GM12878 (cell line): ENCODE measurements around the gene ASTN1. TPM values are rescaled to one million over a fixed set of nuclear protein-coding genes. Genes with fewer than 3 reads are reported as not detected.

Source experiments
- ATAC-seq: fragments of 200-7000 bp; cut with Tn5 transposase; 3 replicates; pipeline ENCODE4 v1.9.1; 2020; ENCODE audit warnings: mild to moderate bottlenecking, moderate library complexity
- BruUV-seq: library from RNA; stranded (reverse); fragments of 400-500 nt; replicated peaks from 2 replicates; lab custom pipeline; 2021; lab: Mats Ljungman, UMichigan
- CTCF ChIA-PET: fragments of 300-600 bp; sonication (Branson Sonifier 250); formaldehyde crosslinking; extraction: SDS; loops from one replicate; lab custom pipeline; 2021; ENCODE audit warnings: inconsistent platforms; lab: Yijun Ruan, JAX
- POLR2A ChIA-PET: fragments of 350-600 bp; formaldehyde crosslinking; extraction: SDS; loops from one replicate; lab custom pipeline; 2021; ENCODE audit warnings: inconsistent platforms; lab: Charles Lee
- RAD21 ChIA-PET: fragments of 300-600 bp; sonication (Branson Sonifier 250); formaldehyde crosslinking; loops from one replicate; lab custom pipeline; 2023; ENCODE audit warnings: antibody characterized with exemption; ENCODE audit not compliant: unreplicated experiment; lab: Charles Lee
- SMC1A ChIA-PET: fragments of 300-600 bp; sonication (Branson Sonifier 250); formaldehyde crosslinking; loops from one replicate; lab custom pipeline; 2023; ENCODE audit not compliant: unreplicated experiment, uncharacterized antibody; lab: Charles Lee
- DNase-seq: peaks from one replicate; pipeline ENCODE4 v3.0.0-alpha.2; 2011; ENCODE audit warnings: low read depth, low spot score
- FAIRE-seq: peaks from 3 replicates; lab custom pipeline; 2011; peaks lifted over from hg19 to GRCh38; lab: Jason Lieb, UNC
- H2AFZ ChIP-seq: 2 replicates; pipeline ENCODE4 v1.6.0; 2011; ENCODE audit warnings: low read depth, low read length, control low read depth; ENCODE audit not compliant: control insufficient read depth
- H3K27ac ChIP-seq: 2 replicates; pipeline ENCODE4 v1.5.1; 2011; ENCODE audit warnings: control low read depth; ENCODE audit not compliant: control insufficient read depth, insufficient read depth
- H3K27me3 ChIP-seq, 2 experiments: replicated peaks in 1 of 2; 2 replicates each; pipeline versions ENCODE4 v1.6.0 to v1.6.1; 2011; ENCODE audit warnings: low read length in 1 of 2; ENCODE audit not compliant: control insufficient read depth in 2 of 2, insufficient read depth in 2 of 2
- H3K36me3 ChIP-seq, 2 experiments: 2 replicates each; pipeline ENCODE4 v1.5.1; 2011; ENCODE audit warnings: low read length in 1 of 2; ENCODE audit not compliant: control insufficient read depth in 2 of 2, insufficient read depth in 2 of 2
- H3K4me1 ChIP-seq: 2 replicates; pipeline ENCODE4 v1.6.1; 2011; ENCODE audit warnings: mild to moderate bottlenecking, low read length, moderate library complexity, mixed read lengths; ENCODE audit not compliant: control insufficient read depth, insufficient read depth
- H3K4me2 ChIP-seq: 2 replicates; pipeline ENCODE4 v1.6.0; 2011; ENCODE audit warnings: control low read depth; ENCODE audit not compliant: control insufficient read depth, insufficient read depth
- H3K4me3 ChIP-seq: fragments of 200-600 bp; sonication (generic); 2 replicates; pipeline ENCODE4 v1.5.1; 2016
- H3K79me2 ChIP-seq: 2 replicates; pipeline ENCODE4 v1.6.0; 2011; ENCODE audit warnings: low read length; ENCODE audit not compliant: control insufficient read depth, insufficient read depth
- H3K9ac ChIP-seq: 2 replicates; pipeline ENCODE4 v1.8.0; 2011; ENCODE audit warnings: low read length, control low read depth, mixed read lengths; ENCODE audit not compliant: control insufficient read depth, insufficient read depth
- H3K9me3 ChIP-seq: replicated peaks from 3 replicates; pipeline ENCODE4 v1.5.1; 2011; ENCODE audit warnings: mild to moderate bottlenecking, low read length; ENCODE audit not compliant: control insufficient read depth, insufficient read depth
- H4K20me1 ChIP-seq: 2 replicates; pipeline ENCODE4 v1.6.0; 2011; ENCODE audit not compliant: control insufficient read depth, insufficient read depth
- BMI1 ChIP-seq: fragments of 450-650 bp; IDR thresholded peaks from 2 replicates; pipeline ENCODE4 v1.6.1; 2016; ENCODE audit warnings: mild to moderate bottlenecking, moderate library complexity, borderline replicate concordance
- CBFB ChIP-seq: IDR thresholded peaks from 2 replicates; pipeline ENCODE4 v1.6.1; 2016; ENCODE audit warnings: antibody characterized with exemption, low read depth
- CHD1 ChIP-seq: IDR thresholded peaks from 2 replicates; pipeline ENCODE4 v1.6.1; 2012; ENCODE audit warnings: low read depth, low read length, improper control_type of control experiment
- CREB1 ChIP-seq: IDR thresholded peaks from 2 replicates; pipeline ENCODE4 v1.6.1; 2012; ENCODE audit warnings: low read depth, mild to moderate bottlenecking, inconsistent platforms
- EED ChIP-seq: sonication (generic); IDR thresholded peaks from 2 replicates; pipeline ENCODE4 v1.6.1; 2016; ENCODE audit warnings: antibody characterized with exemption, low read depth
- FOXK2 ChIP-seq: fragments of 450-650 bp; IDR thresholded peaks from 2 replicates; pipeline ENCODE4 v1.6.1; 2017; ENCODE audit warnings: mild to moderate bottlenecking, moderate library complexity
- HDAC2 ChIP-seq: fragments of 200-600 bp; sonication (generic); IDR thresholded peaks from 2 replicates; pipeline ENCODE4 v1.6.1; 2017
- IKZF1 ChIP-seq: fragments of 450-650 bp; conservative IDR thresholded peaks from 2 replicates; pipeline ENCODE4 v1.6.1; 2017; ENCODE audit warnings: antibody characterized with exemption, mild to moderate bottlenecking
- IKZF2 ChIP-seq, 2 experiments: fragments of 450-650 bp; IDR thresholded peaks; 2 replicates each; pipeline ENCODE4 v1.6.1; 2017; ENCODE audit warnings: mild to moderate bottlenecking in 2 of 2, moderate library complexity in 2 of 2
- MXI1 ChIP-seq: fragments of 150-350 bp; IDR thresholded peaks from 2 replicates; pipeline ENCODE4 v1.6.1; 2011; ENCODE audit warnings: low read depth, mild to moderate bottlenecking, inconsistent platforms, low read length, improper control_type of control experiment
- NFYB ChIP-seq: IDR thresholded peaks from 2 replicates; pipeline ENCODE4 v1.6.1; 2011; ENCODE audit warnings: low read depth, mild to moderate bottlenecking, low read length, improper control_type of control experiment, moderate library complexity; ENCODE audit not compliant: insufficient read depth
- PML ChIP-seq: IDR thresholded peaks from 2 replicates; pipeline ENCODE4 v1.6.1; 2012; ENCODE audit warnings: low read length, inconsistent platforms
- RAD51 ChIP-seq: fragments of 450-650 bp; IDR thresholded peaks from 2 replicates; pipeline ENCODE4 v1.6.1; 2016; ENCODE audit warnings: moderate library complexity, mild to moderate bottlenecking, inconsistent platforms
- RFX5 ChIP-seq: IDR thresholded peaks from 2 replicates; pipeline ENCODE4 v1.6.1; 2011; ENCODE audit warnings: low read depth, low read length, improper control_type of control experiment
- ZBED1 ChIP-seq: IDR thresholded peaks from 2 replicates; pipeline ENCODE4 v1.6.1; 2016; ENCODE audit warnings: borderline replicate concordance
- ZNF207 ChIP-seq: fragments of 450-650 bp; IDR thresholded peaks from 2 replicates; pipeline ENCODE4 v1.6.1; 2014; ENCODE audit warnings: antibody characterized with exemption, mild to moderate bottlenecking, borderline replicate concordance
- WGBS: methylation state at CpG from one replicate; pipeline ENCODE4 v1.1.6; 2016; ENCODE audit warnings: low lambda C conversion rate; ENCODE audit not compliant: insufficient replicate concordance, insufficient coverage; ENCODE audit errors: missing lambda C conversion rate; 5-methylcytosine and 5-hydroxymethylcytosine counted together
- in situ Hi-C: fragments of 300-500 bp; cut with MboI; formaldehyde crosslinking; loops from 9 replicates; pipeline ENCODE4 v1.14.3; 2018; ENCODE audit warnings: mixed read lengths
- intact Hi-C: fragments of 100-400 bp; cut with micrococcal nuclease; formaldehyde crosslinking; loops from one replicate; pipeline ENCODE4 v1.14.2; 2022; ENCODE audit not compliant: unreplicated experiment
- polyA plus RNA-seq, 11 experiments: library from polyadenylated mRNA; depleted of rRNA in 4 of 11; unstranded in 6 of 11; stranded (reverse) in 5 of 11; fragments of >200 nt; fragmentation: Nextera tagmentation in 4 of 11; fragmentation: Illumina TruSeq in 1 of 11; extraction: Ambion mirVana in 4 of 11; extraction: Trizol in 1 of 11; gene quantifications; 1 replicate in 1 of 11; 2 replicates in 10 of 11; pipeline versions ENCODE4 v1.2.1 to v1.2.3, GENCODE V29; 2011 to 2016; ENCODE audit warnings: inconsistent platforms in 2 of 11, missing spikeins in 2 of 11, low read depth in 1 of 11
- total RNA-seq, 4 experiments: library from RNA; depleted of rRNA in 3 of 4; stranded (reverse); fragments of >200 nt in 3 of 4; fragmentation: Illumina TruSeq in 1 of 4; extraction: Trizol in 1 of 4; gene quantifications; 2 replicates each; pipeline versions ENCODE4 v1.2.1 to v1.2.3, GENCODE V29; 2013 to 2021
- TF ChIP-seq, protein P1 (sequence below): IDR thresholded peaks from 2 replicates; pipeline ENCODE4 v1.6.1; 2012; ENCODE audit warnings: improper control_type of control experiment, low read depth, low read length; ENCODE audit not compliant: insufficient replicate concordance
- TF ChIP-seq, protein P2 (sequence below): fragments of 450-650 bp; formaldehyde crosslinking; IDR thresholded peaks from 2 replicates; pipeline ENCODE4 v1.5.0; 2022; ENCODE audit warnings: mild to moderate bottlenecking, missing genetic modification characterization

Gene ASTN1
- total and polyA plus RNA-seq, 10 of the 15 experiments (the other 5 are each of a cell fraction or from before 2014, with no cell fraction given) = 0.04 TPM; not detected in 9

DNA sequence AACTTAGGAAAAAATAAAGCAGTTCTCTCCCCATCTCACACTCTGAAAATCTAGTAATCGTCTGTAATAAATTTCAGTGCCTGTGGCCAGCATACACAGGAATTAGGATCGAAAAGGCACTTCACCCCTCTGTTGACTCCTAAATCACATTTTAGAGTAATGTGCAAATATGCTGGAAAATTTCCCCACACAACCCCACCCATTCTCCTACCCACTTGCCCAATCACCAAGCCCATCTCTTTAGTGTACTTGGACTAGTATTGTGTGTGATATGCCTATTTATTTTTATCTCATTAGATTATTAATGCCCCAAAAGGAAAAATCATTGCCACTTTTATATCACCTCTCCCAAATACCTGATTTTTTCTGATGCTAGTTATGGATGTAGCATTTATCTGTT, 323.3 kb downstream of the ASTN1 start:
- BruUV-seq = no TSS peak
- Histone ChIP-seq H4K20me1 (no peaks in the 10 kb centered on the region), H3K4me3 (no peak overlapping the region), H3K9me3 (no peaks in the 10 kb centered on the region), H3K27ac (no peak overlapping the region), H3K4me2 (no peak overlapping the region), H2AFZ (no peak overlapping the region), H3K27me3 (0 out of 4 replicates have a peak, but pooled peaks cover 0 to 2% of the 10 kb centered on the region in 2 experiments)
- in situ Hi-C loops = no loop called here
- CTCF ChIA-PET = interaction anchor here (1.2 kb wide), 1 partner anchor 469 kb away, joined by 3 read pairs; no protein-coding TSS in a partner anchor
- RAD21 ChIA-PET = no interaction called here
- WGBS = 5% methylated on average over 2 of the region's 2 CpGs
- no peak for FAIRE-seq
- SMC1A ChIA-PET = interaction anchor here (0.6 to 1.3 kb wide), 3 partner anchors 12 to 281 kb away, joined by 3 to 4 read pairs (median 3); no protein-coding TSS in a partner anchor
- no peak for ATAC-seq
- TF ChIP-seq NFYB (no peak), BMI1 (no peak), HDAC2 (no peak), FOXK2 (no peak), CBFB (no peak), IKZF1 (no peak), RFX5 (no peak), ZBED1 (no peak), CHD1 (no peak), EED (no peak), RAD51 (no peak), PML (no peak), MXI1 (no peak), ZNF207 (no peak), IKZF2 (IDR thresholded peaks at IDR 0.05) (no peak), CREB1 (no peak)
- TF ChIP-seq, protein P1, sequence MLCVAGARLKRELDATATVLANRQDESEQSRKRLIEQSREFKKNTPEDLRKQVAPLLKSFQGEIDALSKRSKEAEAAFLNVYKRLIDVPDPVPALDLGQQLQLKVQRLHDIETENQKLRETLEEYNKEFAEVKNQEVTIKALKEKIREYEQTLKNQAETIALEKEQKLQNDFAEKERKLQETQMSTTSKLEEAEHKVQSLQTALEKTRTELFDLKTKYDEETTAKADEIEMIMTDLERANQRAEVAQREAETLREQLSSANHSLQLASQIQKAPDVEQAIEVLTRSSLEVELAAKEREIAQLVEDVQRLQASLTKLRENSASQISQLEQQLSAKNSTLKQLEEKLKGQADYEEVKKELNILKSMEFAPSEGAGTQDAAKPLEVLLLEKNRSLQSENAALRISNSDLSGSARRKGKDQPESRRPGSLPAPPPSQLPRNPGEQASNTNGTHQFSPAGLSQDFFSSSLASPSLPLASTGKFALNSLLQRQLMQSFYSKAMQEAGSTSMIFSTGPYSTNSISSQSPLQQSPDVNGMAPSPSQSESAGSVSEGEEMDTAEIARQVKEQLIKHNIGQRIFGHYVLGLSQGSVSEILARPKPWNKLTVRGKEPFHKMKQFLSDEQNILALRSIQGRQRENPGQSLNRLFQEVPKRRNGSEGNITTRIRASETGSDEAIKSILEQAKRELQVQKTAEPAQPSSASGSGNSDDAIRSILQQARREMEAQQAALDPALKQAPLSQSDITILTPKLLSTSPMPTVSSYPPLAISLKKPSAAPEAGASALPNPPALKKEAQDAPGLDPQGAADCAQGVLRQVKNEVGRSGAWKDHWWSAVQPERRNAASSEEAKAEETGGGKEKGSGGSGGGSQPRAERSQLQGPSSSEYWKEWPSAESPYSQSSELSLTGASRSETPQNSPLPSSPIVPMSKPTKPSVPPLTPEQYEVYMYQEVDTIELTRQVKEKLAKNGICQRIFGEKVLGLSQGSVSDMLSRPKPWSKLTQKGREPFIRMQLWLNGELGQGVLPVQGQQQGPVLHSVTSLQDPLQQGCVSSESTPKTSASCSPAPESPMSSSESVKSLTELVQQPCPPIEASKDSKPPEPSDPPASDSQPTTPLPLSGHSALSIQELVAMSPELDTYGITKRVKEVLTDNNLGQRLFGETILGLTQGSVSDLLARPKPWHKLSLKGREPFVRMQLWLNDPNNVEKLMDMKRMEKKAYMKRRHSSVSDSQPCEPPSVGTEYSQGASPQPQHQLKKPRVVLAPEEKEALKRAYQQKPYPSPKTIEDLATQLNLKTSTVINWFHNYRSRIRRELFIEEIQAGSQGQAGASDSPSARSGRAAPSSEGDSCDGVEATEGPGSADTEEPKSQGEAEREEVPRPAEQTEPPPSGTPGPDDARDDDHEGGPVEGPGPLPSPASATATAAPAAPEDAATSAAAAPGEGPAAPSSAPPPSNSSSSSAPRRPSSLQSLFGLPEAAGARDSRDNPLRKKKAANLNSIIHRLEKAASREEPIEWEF = no peak
- TF ChIP-seq, protein P2, sequence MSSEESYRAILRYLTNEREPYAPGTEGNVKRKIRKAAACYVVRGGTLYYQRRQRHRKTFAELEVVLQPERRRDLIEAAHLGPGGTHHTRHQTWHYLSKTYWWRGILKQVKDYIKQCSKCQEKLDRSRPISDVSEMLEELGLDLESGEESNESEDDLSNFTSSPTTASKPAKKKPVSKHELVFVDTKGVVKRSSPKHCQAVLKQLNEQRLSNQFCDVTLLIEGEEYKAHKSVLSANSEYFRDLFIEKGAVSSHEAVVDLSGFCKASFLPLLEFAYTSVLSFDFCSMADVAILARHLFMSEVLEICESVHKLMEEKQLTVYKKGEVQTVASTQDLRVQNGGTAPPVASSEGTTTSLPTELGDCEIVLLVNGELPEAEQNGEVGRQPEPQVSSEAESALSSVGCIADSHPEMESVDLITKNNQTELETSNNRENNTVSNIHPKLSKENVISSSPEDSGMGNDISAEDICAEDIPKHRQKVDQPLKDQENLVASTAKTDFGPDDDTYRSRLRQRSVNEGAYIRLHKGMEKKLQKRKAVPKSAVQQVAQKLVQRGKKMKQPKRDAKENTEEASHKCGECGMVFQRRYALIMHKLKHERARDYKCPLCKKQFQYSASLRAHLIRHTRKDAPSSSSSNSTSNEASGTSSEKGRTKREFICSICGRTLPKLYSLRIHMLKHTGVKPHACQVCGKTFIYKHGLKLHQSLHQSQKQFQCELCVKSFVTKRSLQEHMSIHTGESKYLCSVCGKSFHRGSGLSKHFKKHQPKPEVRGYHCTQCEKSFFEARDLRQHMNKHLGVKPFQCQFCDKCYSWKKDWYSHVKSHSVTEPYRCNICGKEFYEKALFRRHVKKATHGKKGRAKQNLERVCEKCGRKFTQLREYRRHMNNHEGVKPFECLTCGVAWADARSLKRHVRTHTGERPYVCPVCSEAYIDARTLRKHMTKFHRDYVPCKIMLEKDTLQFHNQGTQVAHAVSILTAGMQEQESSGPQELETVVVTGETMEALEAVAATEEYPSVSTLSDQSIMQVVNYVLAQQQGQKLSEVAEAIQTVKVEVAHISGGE (CRISPR knock-in tag) = no peak
- TF ChIP-seq, all 136 proteins: peak for 0
- POLR2A ChIA-PET = no interaction called here
- H3K9ac ChIP-seq = no peak overlapping the region
- no peak for DNase-seq
- H3K4me1 ChIP-seq = no peaks in the 10 kb centered on the region
- intact Hi-C loops = no loop called here
- no peaks in the 10 kb centered on the region for H3K79me2 ChIP-seq
- H3K36me3 ChIP-seq = no peaks in the 10 kb centered on the region
